ENCODE data around the gene JMJD1C.

DNA sequence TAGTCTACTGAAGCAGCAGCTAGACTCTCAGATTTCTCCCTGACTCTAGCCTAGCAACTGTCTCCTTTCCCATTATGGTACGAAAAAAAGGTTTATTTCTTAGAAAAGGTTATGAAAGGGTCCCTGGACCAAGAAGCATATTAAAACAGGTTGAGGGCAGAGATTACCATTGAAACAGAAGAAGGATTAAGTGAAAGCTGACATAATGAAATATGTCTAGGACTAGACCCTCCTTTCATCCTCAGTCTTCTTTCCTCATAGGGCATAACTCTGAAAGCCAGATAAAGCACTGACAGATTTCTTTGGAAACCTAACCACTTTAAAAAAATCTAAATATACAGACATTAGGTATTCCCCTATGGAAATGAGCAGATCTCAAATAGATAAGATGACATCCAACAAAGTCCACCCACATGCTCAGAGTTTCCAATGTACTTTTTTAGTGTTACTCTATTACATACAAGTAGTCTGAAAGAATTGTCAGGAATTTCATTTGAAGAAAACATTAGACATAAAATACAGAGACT lies 58.6 kb downstream of the JMJD1C start:
- TF ChIP-seq CTCF (conservative IDR thresholded peaks at IDR 0.05; ENCODE audit: low read depth, low read length), result no peak
- TF ChIP-seq EZH2 (IDR thresholded peaks at IDR 0.05; ENCODE audit: low read length, unreplicated experiment), result no peak
- TF ChIP-seq EZH2phosphoT487 (IDR thresholded peaks at IDR 0.05; ENCODE audit: borderline replicate concordance, low read length), result no peak

Data from PC-3 (cell line).